Stimulated activated CD4-positive, alpha-beta T cell treated with anti-CD3 and anti-CD28 coated beads, Interleukin-2, amount 100 ng/mL, for 24 hours (primary cell): ENCODE measurements around the gene NUMBL.
"Not testable (repeated sequence)": the region's sequence is repeated elsewhere in the genome, so short reads cannot be mapped to it uniquely, and the experiment has no call there.

Experiments used
- DNase-seq, 2 donors: peaks; one replicate each; pipeline ENCODE4 v3.0.0-alpha.2; 2020

NUMBL gene

DNA sequence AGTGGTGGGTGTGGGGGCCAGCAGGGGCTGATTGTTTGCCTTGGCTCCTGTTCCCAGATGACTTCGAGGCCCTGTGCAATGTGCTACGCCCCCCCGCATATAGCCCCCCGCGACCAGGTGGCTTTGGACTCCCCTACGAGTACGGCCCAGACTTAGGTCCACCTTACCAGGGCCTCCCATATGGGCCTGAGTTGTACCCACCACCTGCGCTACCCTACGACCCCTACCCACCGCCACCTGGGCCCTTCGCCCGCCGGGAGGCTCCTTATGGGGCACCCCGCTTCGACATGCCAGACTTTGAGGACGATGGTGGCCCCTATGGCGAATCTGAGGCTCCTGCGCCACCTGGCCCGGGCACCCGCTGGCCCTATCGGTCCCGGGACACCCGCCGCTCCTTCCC, 63.5 kb downstream of the NUMBL start:
- no peak for DNase-seq

DNA sequence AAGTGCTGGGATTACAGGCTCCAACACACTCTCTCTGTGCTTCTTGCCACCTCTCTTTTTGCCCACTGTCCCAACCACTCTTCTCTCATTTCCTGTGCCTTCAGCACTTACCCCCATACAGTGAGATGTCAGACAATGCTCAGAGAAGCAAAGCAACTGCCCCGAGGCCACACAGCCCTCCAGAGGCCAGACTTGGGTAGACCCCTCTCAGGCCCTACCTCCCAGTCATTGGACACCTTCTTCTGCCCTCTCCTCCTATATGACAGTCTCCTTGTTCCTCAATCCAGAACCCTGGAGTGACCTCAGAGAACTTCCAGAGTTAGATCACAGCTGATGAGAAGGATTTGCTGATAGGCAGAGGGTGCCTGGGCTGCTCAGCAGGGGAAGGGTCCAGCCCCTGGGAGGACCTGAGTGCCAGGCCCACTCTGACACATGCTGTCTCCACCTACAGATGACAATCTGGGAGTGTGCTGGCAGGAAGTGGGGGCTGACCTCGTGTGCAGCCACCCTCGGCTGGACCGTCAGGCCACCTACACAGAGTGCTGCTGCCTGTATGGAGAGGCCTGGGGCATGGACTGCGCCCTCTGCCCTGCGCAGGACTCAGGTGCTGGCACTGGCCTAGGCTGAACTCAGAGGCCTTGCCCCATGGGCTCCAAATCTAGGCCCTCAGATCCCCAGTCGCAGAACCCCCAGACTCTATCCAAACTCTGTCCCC, 64.9 kb downstream of the NUMBL start:
- no peak for DNase-seq

DNA sequence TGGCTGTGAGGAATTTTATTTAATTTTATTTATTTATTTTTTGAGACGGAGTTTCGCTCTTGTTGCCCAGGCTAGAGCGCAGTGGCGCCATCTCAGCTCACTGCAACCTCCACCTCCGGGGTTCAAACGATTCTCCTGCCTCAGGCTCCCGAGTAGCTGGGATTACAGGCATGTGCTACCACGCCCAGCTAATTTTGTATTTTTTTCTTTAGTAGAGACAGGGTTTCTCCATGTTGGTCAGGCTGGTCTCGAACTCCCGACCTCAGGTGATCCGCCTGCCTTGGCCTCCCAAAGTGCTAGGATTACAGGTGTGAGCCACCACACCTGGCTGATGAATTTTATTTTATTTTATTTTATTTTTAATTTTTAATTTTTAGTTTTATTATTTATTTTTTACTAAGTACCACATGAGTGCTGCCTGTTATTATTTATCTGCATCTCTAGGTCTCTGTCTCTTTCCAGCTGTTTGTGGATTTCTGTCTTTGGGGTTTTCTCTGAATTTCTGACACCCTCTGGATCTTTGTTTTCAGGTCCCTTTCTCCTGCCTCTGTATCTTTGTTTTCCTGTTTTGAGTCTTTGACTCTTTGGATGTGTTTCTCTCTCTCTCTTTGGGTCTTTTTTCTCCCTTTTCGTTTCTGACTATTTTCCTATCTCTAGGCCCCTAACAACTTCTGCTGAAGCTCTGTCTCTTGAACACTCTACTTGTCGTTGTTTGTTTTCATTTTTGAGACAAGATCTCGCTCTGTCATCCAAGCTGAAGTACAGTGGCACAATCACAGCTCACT, 65.9 kb downstream of the NUMBL start:
- DNase-seq, result not testable (repeated sequence)

DNA sequence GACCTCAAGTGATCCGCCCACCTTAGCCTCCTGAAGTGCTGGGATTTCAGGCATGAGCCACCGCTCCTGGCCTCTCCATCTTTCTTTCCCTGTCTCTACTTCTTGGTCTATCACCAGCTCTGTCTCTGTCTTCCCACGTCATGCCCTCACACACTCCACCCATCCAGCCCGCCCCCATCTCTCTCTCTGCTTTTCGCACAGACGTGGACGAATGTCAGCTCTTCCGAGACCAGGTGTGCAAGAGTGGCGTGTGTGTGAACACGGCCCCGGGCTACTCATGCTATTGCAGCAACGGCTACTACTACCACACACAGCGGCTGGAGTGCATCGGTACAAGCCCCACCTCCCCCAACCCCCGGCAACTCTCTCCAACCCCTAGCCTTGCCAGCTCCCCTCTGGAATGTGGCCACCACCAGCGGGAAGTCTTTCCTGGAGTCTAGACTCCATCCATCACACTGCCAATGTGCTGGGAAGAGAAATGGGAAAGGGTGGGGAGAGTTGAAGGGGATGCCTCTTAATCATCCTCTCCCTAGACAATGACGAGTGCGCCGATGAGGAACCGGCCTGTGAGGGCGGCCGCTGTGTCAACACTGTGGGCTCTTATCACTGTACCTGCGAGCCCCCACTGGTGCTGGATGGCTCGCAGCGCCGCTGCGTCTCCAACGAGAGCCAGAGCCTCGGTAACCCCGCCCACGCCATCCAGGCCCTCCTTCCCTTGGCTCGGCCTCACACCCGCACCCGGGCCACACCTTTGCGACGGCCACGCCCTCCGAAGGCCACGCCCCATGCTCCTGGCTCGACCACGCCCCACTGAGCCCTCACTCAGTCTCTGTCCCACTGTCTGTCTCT, 66.8 kb downstream of the NUMBL start:
- peak in 1 of 2 donors; percentile 50 for DNase-seq

DNA sequence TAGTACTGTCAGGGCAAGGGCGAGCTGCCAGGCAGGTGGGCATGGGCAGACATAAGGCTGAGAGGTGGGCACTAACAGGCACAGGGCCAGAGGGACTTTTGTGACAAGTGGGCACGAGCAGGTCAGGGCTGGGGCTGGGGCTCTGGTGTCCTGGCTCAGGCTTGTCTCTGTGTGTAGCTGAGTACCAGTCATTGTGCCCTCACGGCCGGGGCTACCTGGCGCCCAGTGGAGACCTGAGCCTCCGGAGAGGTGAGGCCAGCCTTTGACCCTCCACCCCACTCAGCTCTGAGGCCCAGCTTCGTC, 67.7 kb downstream of the NUMBL start:
- DNase-seq, result no peak

DNA sequence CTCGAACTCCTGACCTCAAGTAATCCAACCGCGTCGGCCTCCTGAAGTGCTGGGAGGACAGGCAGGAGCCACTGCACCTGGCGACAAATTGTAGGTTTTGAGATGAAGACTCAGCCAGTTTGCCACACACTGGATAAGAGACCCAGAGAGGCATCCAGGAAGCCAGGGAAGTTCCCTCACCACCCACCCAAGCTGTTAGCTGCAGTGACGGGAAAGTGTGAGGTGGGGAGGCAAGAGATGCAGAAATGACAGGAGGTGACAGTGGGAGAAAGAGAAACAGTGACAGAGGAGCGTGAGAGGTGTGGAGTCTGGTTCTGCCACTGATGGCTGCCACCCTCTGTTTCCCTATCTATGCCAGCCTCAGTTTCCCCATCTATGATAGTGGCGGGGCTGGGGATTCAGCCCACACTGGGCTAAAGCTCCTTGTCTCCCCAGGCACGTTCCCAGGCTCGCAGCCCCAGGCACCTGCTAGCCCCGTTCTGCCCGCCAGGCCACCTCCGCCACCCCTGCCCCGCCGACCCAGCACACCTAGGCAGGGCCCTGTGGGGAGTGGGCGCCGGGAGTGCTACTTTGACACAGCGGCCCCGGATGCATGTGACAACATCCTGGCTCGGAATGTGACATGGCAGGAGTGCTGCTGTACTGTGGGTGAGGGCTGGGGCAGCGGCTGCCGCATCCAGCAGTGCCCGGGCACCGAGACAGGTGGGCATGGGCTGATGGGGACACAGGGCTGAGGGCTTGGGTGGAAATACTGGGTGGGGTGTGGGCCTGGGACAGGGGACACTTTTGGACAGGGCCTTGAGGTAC, 68.3 kb downstream of the NUMBL start:
- DNase-seq, result no peak

DNA sequence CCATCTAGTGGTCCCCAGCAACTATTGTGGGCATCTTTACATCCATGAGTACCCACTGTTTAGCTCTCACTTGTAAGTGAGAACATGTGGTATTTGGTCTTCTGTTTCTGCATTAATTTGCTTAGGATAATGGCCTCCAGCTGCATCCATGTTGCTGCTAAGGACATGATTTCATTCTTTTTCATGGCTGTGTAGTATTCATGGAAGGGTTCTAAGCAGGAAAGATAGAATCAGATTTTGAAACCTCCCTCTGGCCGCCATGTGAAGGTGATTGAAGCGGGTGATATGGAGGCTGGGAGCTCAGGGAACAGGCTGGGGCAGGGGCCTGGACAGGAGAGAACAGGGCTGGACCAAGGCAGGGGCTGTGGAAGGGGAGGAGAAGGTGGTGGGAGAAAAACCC, 69.2 kb downstream of the NUMBL start:
- DNase-seq, result no peak

DNA sequence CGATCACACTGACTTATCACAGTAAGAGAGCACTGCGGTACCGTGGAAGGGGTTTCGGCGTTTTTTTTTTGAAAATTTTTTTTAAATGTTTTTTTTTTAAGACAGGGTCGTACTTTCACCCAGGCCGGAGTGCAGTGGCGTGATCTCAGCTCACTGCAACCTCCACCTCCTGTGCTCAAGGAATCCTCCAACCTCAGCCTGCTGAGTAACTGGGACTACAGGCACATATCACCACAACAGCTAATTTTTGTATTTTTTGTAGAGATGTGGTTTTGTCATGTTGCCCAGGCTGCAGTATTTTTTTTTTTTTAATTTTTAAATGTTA, 70.3 kb downstream of the NUMBL start:
- DNase-seq, result no peak

DNA sequence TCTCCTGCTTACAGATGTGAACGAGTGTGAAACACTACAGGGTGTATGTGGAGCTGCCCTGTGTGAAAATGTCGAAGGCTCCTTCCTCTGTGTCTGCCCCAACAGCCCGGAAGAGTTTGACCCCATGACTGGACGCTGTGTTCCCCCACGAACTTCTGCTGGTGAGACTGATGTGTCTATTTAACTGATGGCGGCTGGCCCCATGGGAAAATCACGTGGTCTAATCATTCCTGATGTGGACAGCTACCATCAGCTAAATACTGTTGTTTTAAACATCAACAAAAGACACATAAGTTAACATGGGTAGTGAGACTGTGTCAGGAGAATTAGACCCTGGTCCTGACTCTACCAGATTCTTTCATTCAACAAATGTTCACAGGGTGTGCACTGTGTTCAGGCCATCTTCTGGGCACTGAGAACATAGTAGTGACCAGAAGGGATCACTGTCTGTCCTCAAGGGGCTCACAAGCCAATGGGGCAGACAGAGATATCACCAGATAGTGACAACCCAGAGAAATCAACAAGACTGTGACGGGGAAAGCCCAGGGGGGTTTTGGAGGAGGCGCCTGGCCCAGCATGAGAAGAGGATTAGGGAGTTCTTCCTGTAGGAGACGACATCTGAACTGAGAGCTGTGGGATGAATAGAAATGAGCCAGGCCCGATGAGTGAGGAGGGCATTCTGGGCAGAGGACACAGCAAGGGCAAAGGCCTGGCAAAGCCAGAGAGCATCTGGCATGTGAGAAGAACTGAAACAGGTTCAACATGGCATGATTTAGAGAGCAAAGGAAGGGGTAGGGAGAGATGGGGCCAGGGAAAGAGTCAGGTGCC, 70.9 kb downstream of the NUMBL start:
- no peak for DNase-seq

DNA sequence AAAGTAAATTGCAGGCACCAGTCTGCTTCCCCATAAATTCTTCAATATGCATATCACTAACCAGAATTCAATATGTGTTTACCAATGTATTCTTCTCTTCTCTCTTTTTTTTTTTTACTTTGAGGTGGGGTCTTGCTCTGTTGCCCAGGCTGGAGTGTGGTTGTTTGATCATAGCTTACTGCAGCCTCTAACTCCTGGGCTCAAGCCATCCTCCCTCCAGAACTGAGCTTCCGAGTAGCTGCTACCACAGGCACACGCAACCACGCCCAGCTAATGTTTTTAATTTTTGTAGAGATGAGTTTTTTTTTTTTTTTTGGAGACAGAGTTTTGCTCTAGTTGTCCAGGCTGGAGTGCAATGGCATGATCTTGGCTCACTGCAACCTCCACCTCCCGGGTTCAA, 72.5 kb downstream of the NUMBL start:
- no peak for DNase-seq

DNA sequence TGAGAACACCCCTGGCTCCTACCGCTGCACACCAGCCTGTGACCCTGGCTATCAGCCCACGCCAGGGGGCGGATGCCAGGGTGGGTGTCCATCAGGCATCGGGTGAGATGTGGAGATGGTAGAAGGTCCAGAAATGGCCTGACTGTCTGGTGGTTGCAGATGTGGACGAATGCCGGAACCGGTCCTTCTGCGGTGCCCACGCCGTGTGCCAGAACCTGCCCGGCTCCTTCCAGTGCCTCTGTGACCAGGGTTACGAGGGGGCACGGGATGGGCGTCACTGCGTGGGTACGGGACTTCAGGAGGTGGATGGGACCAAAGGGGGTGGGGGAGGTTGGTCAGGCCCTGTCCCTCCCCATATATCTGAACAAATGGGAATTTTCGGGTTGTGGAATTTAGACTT, 73.5 kb downstream of the NUMBL start:
- no peak for DNase-seq

DNA sequence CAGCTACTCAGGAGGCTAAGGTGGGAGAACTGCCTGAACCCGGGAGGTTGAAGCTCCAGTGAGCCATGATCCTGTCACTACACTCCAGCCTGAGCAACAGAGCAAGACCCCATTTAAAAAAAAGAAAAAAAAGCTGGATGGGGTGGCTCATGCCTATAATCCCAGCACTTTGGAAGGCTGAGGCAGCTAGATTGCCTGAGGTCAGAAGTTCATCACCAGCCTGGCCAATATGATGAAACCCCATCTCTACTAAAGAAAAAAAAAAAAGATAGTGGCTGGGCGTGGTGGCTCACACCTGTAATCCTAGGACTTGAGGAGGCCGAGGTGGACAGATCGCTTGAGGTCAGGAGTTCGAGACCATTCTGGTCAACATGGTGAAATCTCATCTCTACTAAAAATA, 74.3 kb downstream of the NUMBL start:
- no peak for DNase-seq
